Measurements from ENCODE around the gene TMEM150B. TPM values are rescaled to one million over a fixed set of nuclear protein-coding genes. Genes with fewer than 3 reads are reported as not detected.

TMEM150B gene
- total RNA-seq, 1 experiment from 2014 or later = not detected

DNA sequence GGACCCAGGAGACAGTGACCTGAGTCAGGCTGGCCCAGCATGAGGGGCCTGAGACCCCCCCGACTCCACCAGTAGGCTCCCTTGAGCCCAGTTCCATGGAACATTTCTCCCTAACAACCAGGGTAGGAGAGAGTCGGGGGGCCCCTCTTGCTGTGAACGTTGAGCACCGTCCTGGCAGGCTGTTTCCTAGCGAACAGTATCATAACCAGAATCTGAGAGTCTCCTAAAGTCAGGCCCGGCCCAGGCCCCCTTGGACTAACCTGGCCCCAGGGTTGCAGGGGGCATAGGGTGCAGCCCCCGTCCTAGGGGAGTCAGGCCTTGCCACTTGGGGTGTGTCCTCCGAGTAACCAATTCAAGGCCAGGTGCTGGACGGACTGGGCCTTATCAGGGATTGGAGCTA is 13.7 kb downstream of the TMEM150B start (continued):
- TF ChIP-seq, protein P1, sequence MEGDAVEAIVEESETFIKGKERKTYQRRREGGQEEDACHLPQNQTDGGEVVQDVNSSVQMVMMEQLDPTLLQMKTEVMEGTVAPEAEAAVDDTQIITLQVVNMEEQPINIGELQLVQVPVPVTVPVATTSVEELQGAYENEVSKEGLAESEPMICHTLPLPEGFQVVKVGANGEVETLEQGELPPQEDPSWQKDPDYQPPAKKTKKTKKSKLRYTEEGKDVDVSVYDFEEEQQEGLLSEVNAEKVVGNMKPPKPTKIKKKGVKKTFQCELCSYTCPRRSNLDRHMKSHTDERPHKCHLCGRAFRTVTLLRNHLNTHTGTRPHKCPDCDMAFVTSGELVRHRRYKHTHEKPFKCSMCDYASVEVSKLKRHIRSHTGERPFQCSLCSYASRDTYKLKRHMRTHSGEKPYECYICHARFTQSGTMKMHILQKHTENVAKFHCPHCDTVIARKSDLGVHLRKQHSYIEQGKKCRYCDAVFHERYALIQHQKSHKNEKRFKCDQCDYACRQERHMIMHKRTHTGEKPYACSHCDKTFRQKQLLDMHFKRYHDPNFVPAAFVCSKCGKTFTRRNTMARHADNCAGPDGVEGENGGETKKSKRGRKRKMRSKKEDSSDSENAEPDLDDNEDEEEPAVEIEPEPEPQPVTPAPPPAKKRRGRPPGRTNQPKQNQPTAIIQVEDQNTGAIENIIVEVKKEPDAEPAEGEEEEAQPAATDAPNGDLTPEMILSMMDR (IDR thresholded peaks at IDR 0.05 in 2 of 3, conservative IDR thresholded peaks at IDR 0.05 in 1 of 3; ENCODE audit: borderline replicate concordance in 1 of 3, insufficient read depth in 1 of 3, low read depth in 2 of 3, low read length in 2 of 3) = no peak
- TF ChIP-seq JUND (IDR thresholded peaks at IDR 0.05) (no peak), ZNF274 (IDR thresholded peaks at IDR 0.05; ENCODE audit: low read depth, low read length) (no peak), POLR2A (IDR thresholded peaks at IDR 0.05; ENCODE audit: borderline replicate concordance, extremely low read depth, insufficient read depth, insufficient read length) (no peak), CEBPB (IDR thresholded peaks at IDR 0.05; ENCODE audit: low read depth) (no peak), EZH2 (IDR thresholded peaks at IDR 0.05) (no peak), EGR1 (IDR thresholded peaks at IDR 0.05; ENCODE audit: low read depth) (no peak), RAD21 (IDR thresholded peaks at IDR 0.05; ENCODE audit: low read depth) (no peak)

DNA sequence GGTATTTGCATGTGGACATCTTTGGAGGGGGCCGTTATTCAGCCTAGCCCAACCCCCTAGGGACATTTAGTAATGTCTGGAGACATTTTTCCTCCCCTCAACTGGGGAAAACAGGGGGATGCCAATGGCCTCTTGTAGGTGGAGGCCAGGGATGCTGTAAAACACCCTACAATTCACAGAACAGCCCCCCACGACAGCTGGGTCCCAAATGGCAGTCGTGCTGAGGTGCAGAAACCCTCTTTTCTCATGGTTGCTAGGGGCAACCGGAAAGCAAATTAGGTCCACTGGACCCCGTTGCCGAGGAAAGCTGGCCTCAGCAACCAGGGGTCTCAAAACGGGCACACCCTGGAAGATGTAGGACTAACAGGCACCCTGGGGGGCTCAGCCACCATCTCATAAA is 14.6 kb downstream of the TMEM150B start:
- RAD21 ChIA-PET (ENCODE audit: low non-redundant PET in 1 of 2, low total read pairs in 2 of 2, uncharacterized antibody in 2 of 2, unreplicated experiment in 2 of 2) = no interaction called here
- intact Hi-C loops (cut with micrococcal nuclease) = no loop called here
- no peaks in the 10 kb centered on the region for H3K27me3 ChIP-seq (ENCODE audit: insufficient read depth, low read length)
- H3K9me3 ChIP-seq (ENCODE audit: control insufficient read depth in 1 of 2, insufficient read depth in 1 of 2, low read depth in 1 of 2, low read length in 2 of 2) = no peaks in the 10 kb centered on the region
- H3K4me1 ChIP-seq (ENCODE audit: control insufficient read depth in 1 of 2, insufficient read depth in 2 of 2, low read length in 2 of 2) = no peaks in the 10 kb centered on the region
- no peaks in the 10 kb centered on the region for H3K79me2 ChIP-seq (ENCODE audit: insufficient read depth, low read length)
- no peak overlapping the region for H3K4me3 ChIP-seq (replicated peaks in 1 of 2; ENCODE audit: low read depth in 1 of 2, low read length in 2 of 2)
- no peaks in the 10 kb centered on the region for H4K20me1 ChIP-seq (ENCODE audit: insufficient read depth)
- H3K4me2 ChIP-seq (ENCODE audit: low read length) = no peak overlapping the region
- no peak for ATAC-seq
- peaks cover 5 to 8% of the 10 kb centered on the region in 2 experiments; a peak in 3 of 4 replicates for H3K36me3 ChIP-seq (ENCODE audit: control insufficient read depth in 1 of 2, insufficient read depth in 2 of 2, low read length in 2 of 2)
- no peak for DNase-seq (ENCODE audit: low read depth, low spot score)
- POLR2A ChIA-PET = no interaction called here
- CTCF ChIA-PET = no interaction called here
- H3K9ac ChIP-seq (ENCODE audit: low read length) = no peak overlapping the region
- no peak for TF ChIP-seq EZH2 (IDR thresholded peaks at IDR 0.05)
- TF ChIP-seq, protein P1 (IDR thresholded peaks at IDR 0.05 in 2 of 3, conservative IDR thresholded peaks at IDR 0.05 in 1 of 3; ENCODE audit: borderline replicate concordance in 1 of 3, insufficient read depth in 1 of 3, low read depth in 2 of 3, low read length in 2 of 3) = no peak
- no peak for TF ChIP-seq RAD21 (IDR thresholded peaks at IDR 0.05; ENCODE audit: low read depth)
- no peak overlapping the region for H2AFZ ChIP-seq (ENCODE audit: low read depth, low read length, poor library complexity, severe bottlenecking)
- no peak overlapping the region for H3K27ac ChIP-seq (ENCODE audit: low read depth, low read length)
- BruUV-seq (replicated peaks) = no TSS peak
- H3K9me2 ChIP-seq (ENCODE audit: insufficient read depth) = no peaks in the 10 kb centered on the region

All from HCT116 (cell line).